HG02678 (cell line): ENCODE measurements around the gene PRDM11.
"Not testable (repeated sequence)": the region's sequence is repeated elsewhere in the genome, so short reads cannot be mapped to it uniquely, and the experiment has no call there.

Source experiments
- ATAC-seq: cut with Tn5 transposase; IDR thresholded peaks from one replicate; pipeline ENCODE4 v1.9.1; 2021; ENCODE audit warnings: mild to moderate bottlenecking, moderate library complexity; ENCODE audit not compliant: unreplicated experiment

PRDM11 gene

DNA sequence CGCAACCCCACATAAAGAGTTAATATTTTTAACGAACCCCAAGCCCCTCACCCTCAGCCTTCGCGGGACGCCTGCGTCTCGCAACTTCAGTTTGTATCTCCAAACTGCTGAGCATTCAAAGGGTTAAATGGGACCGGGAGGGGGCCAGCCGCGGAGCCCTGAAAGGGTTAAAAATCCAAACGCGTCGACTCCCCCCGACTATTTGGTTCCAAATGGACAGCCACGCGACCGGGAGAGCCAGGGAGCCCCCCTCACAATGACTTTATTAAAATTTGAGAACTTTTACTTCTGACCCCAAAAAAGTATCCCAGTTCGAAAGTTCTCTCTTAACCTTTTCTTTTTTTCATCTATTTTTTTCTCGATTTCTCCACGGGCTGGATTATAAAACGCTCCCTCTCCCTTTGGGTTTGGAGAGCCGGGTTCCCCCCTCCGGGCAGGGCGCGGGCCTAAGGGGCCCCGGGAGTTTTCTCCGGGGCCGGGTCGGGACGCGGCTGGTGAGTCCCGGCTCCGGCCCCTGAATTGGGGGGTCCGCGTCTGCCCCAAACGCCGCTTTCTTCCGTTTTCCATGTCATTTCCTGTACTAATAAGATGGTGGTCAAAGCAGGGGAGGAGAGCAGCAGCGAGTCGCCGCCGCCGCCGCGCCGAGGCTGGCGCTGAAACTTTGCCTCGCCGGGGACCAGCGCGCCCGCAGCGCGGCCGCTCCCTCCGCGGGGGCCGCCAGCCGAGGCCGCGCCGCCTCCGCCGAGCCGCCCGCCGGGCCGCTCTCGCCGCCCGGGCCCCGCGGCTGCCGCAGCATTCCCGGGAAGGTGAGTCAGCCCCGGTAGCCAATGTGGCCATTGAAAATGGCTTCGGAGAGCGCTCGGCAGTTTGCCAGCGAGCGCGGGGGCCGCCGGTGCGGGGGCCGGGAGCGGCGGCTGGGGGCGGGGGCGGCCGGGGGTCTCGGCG, at the start of gene PRDM11:
TSS of gene PRDM11 (plus strand) at position 568 of the 945 bp plus-strand sequence. CDS start 35,128 bp downstream, outside the sequence.
- ATAC-seq = peak; percentile 31

GRCh38 chr11:45097721-45098493, 48.5 kb upstream of the PRDM11 start:
- ATAC-seq = no peak

- no peak for ATAC-seq
These were observed 47.5 kb upstream of the PRDM11 start for GRCh38 chr11:45098929-45099328.

- no peak for ATAC-seq
These were observed 46.1 kb upstream of the PRDM11 start for GRCh38 chr11:45100339-45100738.

- ATAC-seq = no peak
These were observed 44.1 kb upstream of the PRDM11 start for GRCh38 chr11:45102361-45102809.

- peak; percentile 77 for ATAC-seq
These were observed 43.4 kb upstream of the PRDM11 start for GRCh38 chr11:45102810-45103621.

GRCh38 chr11:45104006-45104789, 42.2 kb upstream of the PRDM11 start:
- no peak for ATAC-seq

GRCh38 chr11:45104790-45105084, 41.7 kb upstream of the PRDM11 start:
- ATAC-seq = no peak

GRCh38 chr11:45105233-45105983, 41.0 kb upstream of the PRDM11 start:
- ATAC-seq = no peak

- no peak for ATAC-seq
These were observed 40.5 kb upstream of the PRDM11 start for GRCh38 chr11:45105984-45106375.

DNA sequence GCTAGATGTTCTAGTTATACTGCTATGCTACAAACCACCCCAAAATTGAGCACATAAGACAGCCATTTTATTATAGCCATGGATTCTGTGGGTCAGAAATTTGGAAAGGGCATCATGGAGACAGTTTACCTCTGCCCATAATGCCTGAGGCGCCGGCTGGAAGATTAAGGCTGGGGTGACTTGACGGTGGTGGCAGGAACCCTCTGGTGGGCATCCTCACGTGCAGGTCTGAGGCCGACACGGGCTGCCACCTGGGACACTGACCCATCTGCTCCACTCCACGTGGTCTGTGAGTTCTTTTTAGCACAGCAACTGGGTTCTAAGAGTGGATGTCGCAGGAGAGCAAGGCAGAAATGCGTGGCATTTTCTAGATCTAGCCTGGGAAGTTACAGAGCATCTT, 40.0 kb upstream of the PRDM11 start:
- no peak for ATAC-seq

- ATAC-seq = no peak
These were observed 39.4 kb upstream of the PRDM11 start for GRCh38 chr11:45107029-45107428.

DNA sequence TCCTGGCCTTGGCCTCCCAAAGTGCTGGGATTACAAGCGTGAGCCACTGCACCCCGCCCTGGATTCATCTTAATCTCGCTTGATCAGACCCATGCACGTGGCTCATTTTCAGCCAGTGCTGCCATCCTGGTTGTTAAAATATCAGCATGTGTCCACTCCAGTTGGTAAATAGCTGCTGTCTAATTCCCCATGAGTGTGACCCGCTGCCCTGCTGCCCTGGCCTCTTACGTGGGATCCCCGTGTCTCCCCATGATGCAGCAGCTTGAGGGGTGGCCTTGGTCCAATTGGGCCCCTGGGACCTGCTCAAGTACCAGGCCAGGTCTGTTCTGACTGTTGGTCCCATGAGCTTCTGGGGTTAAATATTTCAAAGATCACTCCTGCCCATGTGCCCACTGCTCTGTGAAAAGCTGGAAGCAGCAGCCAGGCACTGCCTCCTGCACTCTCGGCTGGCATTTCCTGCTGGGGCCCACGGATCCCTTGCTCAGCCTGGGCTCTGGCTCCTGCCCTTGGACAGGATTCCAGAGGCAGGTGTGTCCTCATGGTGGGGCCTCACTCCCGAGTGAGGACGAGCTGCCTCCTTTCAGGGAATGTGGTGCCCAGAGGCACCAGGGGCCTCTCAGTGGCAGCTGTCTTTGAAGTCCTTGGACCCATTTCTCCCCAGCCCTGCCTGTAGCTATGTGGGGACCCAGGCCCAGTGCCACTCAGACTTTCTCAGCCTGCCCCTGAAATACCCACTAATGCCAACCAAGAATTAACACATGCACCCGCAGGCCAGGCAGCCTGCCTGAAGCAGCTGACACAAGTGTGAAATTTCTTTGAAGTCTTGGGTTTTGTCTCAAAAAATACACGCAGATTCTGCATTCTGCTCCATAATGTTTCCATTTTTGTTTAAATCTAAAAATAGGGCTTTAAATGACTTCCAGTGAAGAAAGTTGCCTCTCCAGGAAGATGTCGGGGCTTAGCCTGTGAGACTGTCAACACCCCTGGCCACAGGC, 38.1 kb upstream of the PRDM11 start:
- no peak for ATAC-seq

DNA sequence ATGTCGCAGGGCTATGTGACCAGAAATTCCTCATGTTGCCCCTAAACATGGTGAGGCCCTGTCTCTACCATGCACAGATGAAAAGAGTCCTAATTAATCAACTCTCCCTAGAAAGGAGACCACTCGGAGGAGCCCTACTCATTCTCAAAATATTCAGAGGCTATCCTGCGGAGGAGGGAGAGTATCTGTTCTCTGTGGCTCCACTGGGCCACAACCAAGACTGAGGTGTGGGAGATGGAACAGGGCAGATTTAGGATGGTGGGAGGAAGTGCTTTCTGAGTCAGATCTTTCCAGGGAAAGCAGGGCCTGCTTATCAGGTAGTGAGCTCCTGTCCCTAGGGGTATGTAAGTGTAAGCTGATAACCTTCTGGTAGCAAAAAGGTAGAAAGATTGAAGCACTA, 37.0 kb upstream of the PRDM11 start:
- no peak for ATAC-seq

- no peak for ATAC-seq
These were observed 35.9 kb upstream of the PRDM11 start for GRCh38 chr11:45110562-45110961.

DNA sequence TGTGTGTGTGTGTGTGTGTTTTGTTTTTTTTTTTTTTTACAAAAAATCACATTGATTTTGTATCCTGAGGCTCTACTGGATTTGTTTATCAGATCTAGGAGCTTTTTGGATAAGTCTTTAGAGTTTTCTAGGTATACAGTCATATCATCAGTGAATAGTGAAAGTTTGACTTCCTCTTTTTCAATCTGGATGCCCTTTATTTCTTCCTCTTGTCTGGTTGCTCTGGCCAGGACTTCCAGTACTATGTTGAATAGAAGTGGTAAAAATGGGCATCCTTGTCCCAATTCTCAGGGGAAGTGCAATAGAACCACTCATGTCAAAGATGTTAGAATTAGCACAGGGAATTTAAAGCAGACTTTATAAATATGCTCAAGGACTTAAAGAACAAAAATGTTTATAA, 32.6 kb upstream of the PRDM11 start:
- ATAC-seq = no peak

DNA sequence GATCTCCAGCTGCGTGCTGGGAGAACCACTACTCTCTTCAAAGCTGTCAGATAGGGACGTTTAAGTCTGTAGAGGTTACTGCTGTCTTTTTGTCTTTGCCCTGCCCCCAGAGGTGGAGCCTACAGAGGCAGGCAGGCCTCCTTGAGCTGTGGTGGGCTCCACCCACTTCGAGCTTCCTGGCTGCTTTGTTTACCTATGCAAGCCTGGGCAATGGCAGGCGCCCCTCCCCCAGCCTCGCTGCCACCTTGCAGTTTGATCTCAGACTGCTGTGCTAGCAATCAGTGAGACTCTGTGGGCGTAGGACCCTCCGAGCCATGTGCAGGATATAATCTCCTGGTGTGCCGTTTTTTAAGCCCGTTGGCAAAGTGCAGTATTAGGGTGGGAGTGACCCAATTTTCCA, 18.6 kb upstream of the PRDM11 start:
- ATAC-seq = not testable (repeated sequence)

- ATAC-seq = no peak
These were observed 12.6 kb upstream of the PRDM11 start for GRCh38 chr11:45133878-45134277.
